Left ventricle myocardium inferior (tissue), 1 donor: Measurements from ENCODE around the gene RLF. TPM values are rescaled to one million over a fixed set of nuclear protein-coding genes. Genes with fewer than 3 reads are reported as not detected.
A peak's percentile ranks its signal among the peaks of the same experiment; 100 is the strongest.

ENCODE experiments used
- DNase-seq: peaks from one replicate; pipeline ENCODE4 v3.0.0-alpha.2; 2020
- H3K27ac ChIP-seq: fragments of 200-600 bp; replicated peaks from 2 replicates; pipeline ENCODE4 v1.8.0; 2021
- H3K27me3 ChIP-seq: fragments of 200-600 bp; 2 replicates; pipeline ENCODE4 v1.8.0; 2021; ENCODE audit warnings: low read depth
- H3K36me3 ChIP-seq: fragments of 200-600 bp; 2 replicates; pipeline ENCODE4 v1.8.0; 2021
- H3K4me1 ChIP-seq: fragments of 200-600 bp; 2 replicates; pipeline ENCODE4 v1.8.0; 2021
- H3K4me3 ChIP-seq: fragments of 200-600 bp; 2 replicates; pipeline ENCODE4 v1.8.0; 2021; ENCODE audit warnings: mild to moderate bottlenecking, moderate library complexity
- H3K9me3 ChIP-seq: fragments of 200-600 bp; replicated peaks from 2 replicates; pipeline ENCODE4 v1.8.0; 2021
- intact Hi-C: fragments of 100-400 bp; cut with micrococcal nuclease; formaldehyde crosslinking; loops from one replicate; pipeline ENCODE4 v1.11.0; 2022
- total RNA-seq: library from RNA; stranded (reverse); fragmentation: NEBNext Ultra II Directional; extraction: Animal tissue kit (Norgen Biotek cat#: 25700); gene quantifications from one replicate; pipeline ENCODE4 v1.2.1, GENCODE V29; 2021
- TF ChIP-seq, protein P1 (sequence below): fragments of 200-600 bp; IDR thresholded peaks from 2 replicates; pipeline ENCODE4 v1.8.0; 2021; ENCODE audit warnings: antibody characterized with exemption, mild to moderate bottlenecking, borderline replicate concordance
- donor health status: DM: no; HTN: yes; CAD: no; lungs with severe emphysema.

RLF gene
- total RNA-seq, 1 donor from 2014 or later: 13.2 TPM

DNA sequence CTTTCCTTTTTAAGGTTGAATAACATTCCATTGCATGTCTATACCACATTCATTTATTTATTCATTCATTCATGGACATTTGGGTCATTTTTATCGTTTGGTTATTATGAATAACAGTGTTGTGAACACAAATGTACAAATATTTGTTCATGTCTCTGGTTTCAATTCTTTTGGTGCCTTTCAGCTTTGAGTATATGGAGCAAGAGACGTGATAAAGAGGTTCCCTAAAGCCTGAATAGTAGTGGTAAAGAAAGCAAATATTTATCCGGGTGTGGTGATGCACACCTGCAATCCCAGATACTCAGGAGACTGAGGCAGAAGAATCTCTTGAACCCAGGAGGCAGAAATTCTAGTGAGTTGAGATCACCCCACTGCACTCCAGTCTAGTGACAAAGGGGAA lies 5.3 kb upstream of the RLF start:
- no peak overlapping the region for H3K27ac ChIP-seq
- intact Hi-C loops: no loop called here
- H3K4me3 ChIP-seq: no peak overlapping the region
- DNase-seq: no peak
- no peaks in the 10 kb centered on the region for H3K9me3 ChIP-seq
- H3K4me1 ChIP-seq: peaks cover 5% of the 10 kb centered on the region
- H3K36me3 ChIP-seq: no peaks in the 10 kb centered on the region
- TF ChIP-seq, protein P1, sequence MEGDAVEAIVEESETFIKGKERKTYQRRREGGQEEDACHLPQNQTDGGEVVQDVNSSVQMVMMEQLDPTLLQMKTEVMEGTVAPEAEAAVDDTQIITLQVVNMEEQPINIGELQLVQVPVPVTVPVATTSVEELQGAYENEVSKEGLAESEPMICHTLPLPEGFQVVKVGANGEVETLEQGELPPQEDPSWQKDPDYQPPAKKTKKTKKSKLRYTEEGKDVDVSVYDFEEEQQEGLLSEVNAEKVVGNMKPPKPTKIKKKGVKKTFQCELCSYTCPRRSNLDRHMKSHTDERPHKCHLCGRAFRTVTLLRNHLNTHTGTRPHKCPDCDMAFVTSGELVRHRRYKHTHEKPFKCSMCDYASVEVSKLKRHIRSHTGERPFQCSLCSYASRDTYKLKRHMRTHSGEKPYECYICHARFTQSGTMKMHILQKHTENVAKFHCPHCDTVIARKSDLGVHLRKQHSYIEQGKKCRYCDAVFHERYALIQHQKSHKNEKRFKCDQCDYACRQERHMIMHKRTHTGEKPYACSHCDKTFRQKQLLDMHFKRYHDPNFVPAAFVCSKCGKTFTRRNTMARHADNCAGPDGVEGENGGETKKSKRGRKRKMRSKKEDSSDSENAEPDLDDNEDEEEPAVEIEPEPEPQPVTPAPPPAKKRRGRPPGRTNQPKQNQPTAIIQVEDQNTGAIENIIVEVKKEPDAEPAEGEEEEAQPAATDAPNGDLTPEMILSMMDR: no peak
- peaks cover 5% of the 10 kb centered on the region for H3K27me3 ChIP-seq

DNA sequence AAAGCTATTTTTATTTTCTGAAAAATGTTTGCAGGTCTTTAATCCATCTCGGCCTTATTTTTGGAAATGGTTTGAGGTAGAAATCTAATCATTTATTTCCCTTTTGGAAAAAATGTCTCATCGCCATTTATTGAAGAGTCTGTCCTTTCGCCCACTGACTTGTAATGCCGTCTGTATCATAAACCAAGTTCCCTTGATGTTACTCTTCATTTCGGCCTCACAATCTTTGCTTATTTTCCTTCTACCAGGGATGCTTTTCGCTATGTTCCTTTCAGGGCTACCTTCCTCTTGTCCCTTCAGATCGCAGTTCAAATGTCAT lies 422 bp upstream of the RLF start:
- no peaks in the 10 kb centered on the region for H3K9me3 ChIP-seq
- no peaks in the 10 kb centered on the region for H3K27me3 ChIP-seq
- no peaks in the 10 kb centered on the region for H3K36me3 ChIP-seq
- H3K4me1 ChIP-seq: peaks cover 51% of the 10 kb centered on the region
- intact Hi-C loops: no loop called here
- H3K27ac ChIP-seq: peak overlapping the region; percentile 94
- no peak for DNase-seq
- H3K4me3 ChIP-seq: peak overlapping the region; percentile 84
- TF ChIP-seq, protein P1: no peak

DNA sequence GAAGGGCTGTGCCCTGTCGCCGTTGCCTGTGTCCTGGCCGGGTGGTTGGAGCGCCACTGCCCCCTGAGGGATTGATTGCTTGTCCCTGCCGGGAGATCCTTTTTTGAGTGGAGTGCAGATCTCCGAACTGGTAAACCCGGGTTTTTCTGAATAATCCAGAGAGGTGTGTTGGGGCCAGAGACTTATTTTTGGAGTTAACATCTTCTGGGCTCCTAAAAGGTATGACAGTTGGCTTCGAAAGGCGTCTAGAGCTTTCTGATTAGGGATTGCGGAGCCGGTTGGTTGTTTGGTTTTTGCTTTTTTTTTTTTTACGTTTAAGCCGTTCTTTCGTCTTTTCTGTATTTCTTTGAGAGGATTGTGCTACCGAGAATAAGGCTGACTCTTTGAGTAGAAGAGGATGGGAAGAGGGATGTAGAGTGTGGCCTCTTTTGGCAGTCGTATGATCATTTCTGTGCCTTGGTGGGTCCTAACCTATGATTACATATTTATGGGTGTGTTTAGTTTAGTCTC lies 756 bp downstream of the RLF start:
- intact Hi-C loops: no loop called here
- no peaks in the 10 kb centered on the region for H3K36me3 ChIP-seq
- TF ChIP-seq, protein P1: no peak
- no peaks in the 10 kb centered on the region for H3K27me3 ChIP-seq
- DNase-seq: no peak
- H3K4me1 ChIP-seq: peaks cover 56% of the 10 kb centered on the region
- H3K9me3 ChIP-seq: no peaks in the 10 kb centered on the region
- peak overlapping the region; percentile 84 for H3K4me3 ChIP-seq
- peak overlapping the region; percentile 94 for H3K27ac ChIP-seq

DNA sequence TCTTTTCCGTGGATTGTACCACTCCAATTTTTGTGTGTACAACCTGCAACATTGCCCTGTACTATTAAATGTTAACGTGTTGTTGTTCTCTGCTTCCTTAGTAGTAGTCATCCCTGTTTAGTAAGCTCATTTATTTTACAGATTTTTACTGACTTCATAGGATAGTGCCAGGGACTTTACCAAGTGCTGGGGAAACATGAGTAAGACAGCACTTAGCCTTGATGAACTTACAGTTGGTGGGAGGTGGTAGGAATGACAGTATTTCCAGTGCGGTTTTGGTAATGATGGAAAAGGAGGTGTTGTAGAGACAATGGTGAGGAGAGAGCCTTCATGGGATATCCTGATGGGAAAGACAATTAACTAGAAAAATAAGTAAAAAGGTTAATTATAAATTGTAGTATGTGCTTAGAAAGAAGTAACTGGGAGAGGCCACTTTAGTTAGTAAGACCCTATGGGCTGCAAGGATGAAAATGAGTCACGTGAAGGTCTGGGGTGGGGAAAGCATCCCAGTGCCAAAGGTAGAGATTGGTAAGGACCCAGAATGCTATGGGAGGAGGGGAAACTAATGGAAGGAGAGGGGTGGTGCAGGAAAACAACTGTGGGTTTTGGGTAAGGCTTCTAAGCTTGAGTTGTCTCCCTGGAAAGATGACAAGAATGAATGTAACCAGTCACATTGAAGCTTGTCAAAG lies 1.7 kb downstream of the RLF start:
- Histone ChIP-seq H3K4me3 (peak overlapping the region; percentile 84), H3K4me1 (peaks cover 66% of the 10 kb centered on the region), H3K9me3 (no peaks in the 10 kb centered on the region), H3K36me3 (no peaks in the 10 kb centered on the region), H3K27ac (no peak overlapping the region), H3K27me3 (no peaks in the 10 kb centered on the region)
- DNase-seq: no peak
- TF ChIP-seq, protein P1: no peak
- intact Hi-C loops: no loop called here

DNA sequence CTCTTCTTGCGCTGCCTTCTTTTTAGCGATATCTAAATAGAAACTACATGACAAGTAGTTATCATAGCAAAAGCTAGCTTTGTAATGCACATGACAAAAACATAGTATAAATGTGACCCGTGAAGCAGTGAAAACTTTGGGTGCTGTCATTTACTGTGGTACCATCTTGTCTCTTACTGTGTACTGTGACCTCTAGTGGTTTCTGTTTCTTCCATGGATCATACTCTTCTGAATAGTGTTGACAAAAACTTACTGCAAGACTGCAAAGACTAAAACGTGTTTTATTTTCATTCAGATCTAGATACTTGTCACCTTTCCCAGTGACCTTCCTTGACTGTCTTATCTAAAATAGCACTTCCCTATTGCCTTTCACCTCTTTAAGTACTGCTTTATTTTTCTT lies 6.1 kb downstream of the RLF start:
- no peak overlapping the region for H3K27ac ChIP-seq
- H3K27me3 ChIP-seq: no peaks in the 10 kb centered on the region
- H3K4me3 ChIP-seq: no peak overlapping the region
- H3K4me1 ChIP-seq: peaks cover 81% of the 10 kb centered on the region
- no peaks in the 10 kb centered on the region for H3K36me3 ChIP-seq
- no peak for DNase-seq
- no peaks in the 10 kb centered on the region for H3K9me3 ChIP-seq
- TF ChIP-seq, protein P1: no peak
- intact Hi-C loops: no loop called here
